Activated B cell treated with CpG ODN at 0.5 μM for 24 hours (primary cell): Measurements from ENCODE around the gene FHIT. TPM values are rescaled to one million over a fixed set of nuclear protein-coding genes. Genes with fewer than 3 reads are reported as not detected.

Source experiments
- ATAC-seq: fragments of 200-7000 bp; cut with Tn5 transposase; one replicate; pipeline ENCODE4 v1.10.0; 2021; ENCODE audit warnings: low read depth, mild to moderate bottlenecking, moderate library complexity
- CTCF ChIA-PET: fragments of 350-600 bp; sonication (Branson Sonifier 250); formaldehyde crosslinking; loops from one replicate; lab custom pipeline; 2021; ENCODE audit warnings: antibody characterized with exemption; lab: Charles Lee
- POLR2A ChIA-PET: fragments of 350-600 bp; sonication (Branson Sonifier 250); formaldehyde crosslinking; loops from one replicate; lab custom pipeline; 2021; ENCODE audit warnings: antibody characterized with exemption; lab: Charles Lee
- DNase-seq: peaks from one replicate; pipeline ENCODE4 v3.0.0; 2022
- H3K27ac Mint-ChIP-seq: one replicate; pipeline ENCODE4 v1.8.0; 2020; ENCODE audit warnings: mixed read lengths
- H3K27me3 Mint-ChIP-seq: one replicate; pipeline ENCODE4 v1.8.0; 2021; ENCODE audit warnings: mixed read lengths
- H3K36me3 Mint-ChIP-seq: one replicate; pipeline ENCODE4 v1.8.0; 2021; ENCODE audit warnings: low read depth, mixed read lengths
- H3K4me1 Mint-ChIP-seq: one replicate; pipeline ENCODE4 v1.8.0; 2021; ENCODE audit warnings: mixed read lengths
- H3K4me3 Mint-ChIP-seq: one replicate; pipeline ENCODE4 v1.8.0; 2020; ENCODE audit warnings: mild to moderate bottlenecking, mixed read lengths
- H3K9me3 Mint-ChIP-seq: one replicate; pipeline ENCODE4 v1.8.0; 2020; ENCODE audit warnings: mixed read lengths
- CTCF ChIP-seq: fragments of 200-600 bp; IDR thresholded peaks from one replicate; pipeline ENCODE4 v1.8.0; 2022; ENCODE audit warnings: antibody characterized with exemption, mild to moderate bottlenecking
- intact Hi-C: fragments of 100-400 bp; cut with micrococcal nuclease; formaldehyde crosslinking; loops from one replicate; pipeline ENCODE4 v1.15.1; 2024
- total RNA-seq: library from RNA; stranded (reverse); gene quantifications from 2 replicates; pipeline ENCODE4 v1.2.3, GENCODE V29; 2022

FHIT gene
- total RNA-seq, 1 donor from 2014 or later = 5.5 TPM

GRCh38 chr3:60015032-60015705 is 1236.1 kb downstream of the FHIT start:
- no peaks in the 10 kb centered on the region for H3K27me3 Mint-ChIP-seq
- DNase-seq = no peak
- no peak overlapping the region for H3K27ac Mint-ChIP-seq
- ChIA-PET CTCF (no interaction called here), POLR2A (no interaction called here)
- H3K4me3 Mint-ChIP-seq = no peak overlapping the region
- H3K36me3 Mint-ChIP-seq = no peaks in the 10 kb centered on the region
- H3K4me1 Mint-ChIP-seq = peaks cover 24% of the 10 kb centered on the region
- TF ChIP-seq CTCF = no peak
- peaks cover 2% of the 10 kb centered on the region for H3K9me3 Mint-ChIP-seq
- intact Hi-C loops = no loop called here
- ATAC-seq = no peak

GRCh38 chr3:60013241-60013640 is 1238.0 kb downstream of the FHIT start:
- TF ChIP-seq CTCF = no peak
- CTCF ChIA-PET = no interaction called here
- DNase-seq (no peak), ATAC-seq (no peak)
- Mint-ChIP-seq H3K9me3 (peaks cover 2% of the 10 kb centered on the region), H3K36me3 (no peaks in the 10 kb centered on the region), H3K4me1 (peaks cover 29% of the 10 kb centered on the region), H3K27ac (no peak overlapping the region), H3K27me3 (no peaks in the 10 kb centered on the region), H3K4me3 (no peak overlapping the region)
- intact Hi-C loops = no loop called here
- POLR2A ChIA-PET = no interaction called here

GRCh38 chr3:60011218-60011617 is 1240.0 kb downstream of the FHIT start:
- intact Hi-C loops = no loop called here
- no peaks in the 10 kb centered on the region for H3K27me3 Mint-ChIP-seq
- DNase-seq = no peak
- peak overlapping the region; percentile 74 for H3K4me3 Mint-ChIP-seq
- peak overlapping the region; percentile 79 for H3K27ac Mint-ChIP-seq
- H3K9me3 Mint-ChIP-seq = peaks cover 2% of the 10 kb centered on the region
- ATAC-seq = no peak
- ChIA-PET POLR2A (interaction anchor here (0.6 kb wide), 1 partner anchor 218 kb away, joined by 4 read pairs; no protein-coding TSS in a partner anchor), CTCF (no interaction called here)
- H3K4me1 Mint-ChIP-seq = peaks cover 21% of the 10 kb centered on the region
- TF ChIP-seq CTCF = no peak
- H3K36me3 Mint-ChIP-seq = no peaks in the 10 kb centered on the region

- Mint-ChIP-seq H3K36me3 (no peaks in the 10 kb centered on the region), H3K4me3 (peak overlapping the region; percentile 74), H3K27ac (peak overlapping the region; percentile 79), H3K9me3 (peaks cover 2% of the 10 kb centered on the region), H3K4me1 (peaks cover 21% of the 10 kb centered on the region), H3K27me3 (no peaks in the 10 kb centered on the region)
- ChIA-PET POLR2A (no interaction called here), CTCF (no interaction called here)
- intact Hi-C loops = no loop called here
- TF ChIP-seq CTCF = no peak
- no peak for DNase-seq
- ATAC-seq = peak; percentile 34
These were observed 1240.5 kb downstream of the FHIT start for GRCh38 chr3:60010781-60011180.

- intact Hi-C loops = no loop called here
- ChIA-PET CTCF (no interaction called here), POLR2A (no interaction called here)
- DNase-seq = no peak
- TF ChIP-seq CTCF = no peak
- ATAC-seq = no peak
- no peaks in the 10 kb centered on the region for H3K36me3 Mint-ChIP-seq
- H3K9me3 Mint-ChIP-seq = peaks cover 2% of the 10 kb centered on the region
- peaks cover 21% of the 10 kb centered on the region for H3K4me1 Mint-ChIP-seq
- H3K4me3 Mint-ChIP-seq = no peak overlapping the region
- H3K27ac Mint-ChIP-seq = no peak overlapping the region
- H3K27me3 Mint-ChIP-seq = no peaks in the 10 kb centered on the region
These were observed 1241.2 kb downstream of the FHIT start for GRCh38 chr3:60009931-60010478.
